Measurements from ENCODE around the gene OAS3.

Gene OAS3

GRCh38 chr12:113000433-113000832 lies 62.2 kb downstream of the OAS3 start:
- ATAC-seq (ENCODE audit: insufficient read depth, low read depth) = no peak
- no peak overlapping the region for H3K27ac ChIP-seq (ENCODE audit: low read length)
- H3K27me3 ChIP-seq (ENCODE audit: insufficient read depth, low read length, poor library complexity) = no peaks in the 10 kb centered on the region
- TF ChIP-seq EZH2 (IDR thresholded peaks at IDR 0.05; ENCODE audit: borderline replicate concordance, low read depth, low read length, severe bottlenecking) (no peak), CTCF (IDR thresholded peaks at IDR 0.05; ENCODE audit: borderline replicate concordance, extremely low read depth, low read length, poor library complexity, severe bottlenecking) (no peak)
- DNase-seq = no peak
- no peaks in the 10 kb centered on the region for H4K20me1 ChIP-seq (ENCODE audit: insufficient read depth, low read length)
- no peak overlapping the region for H2AFZ ChIP-seq (ENCODE audit: low read depth, low read length)
- H3K4me3 ChIP-seq (ENCODE audit: low read depth in 1 of 2, low read length in 2 of 2) = no peak overlapping the region
- peaks cover 24% of the 10 kb centered on the region for H3K36me3 ChIP-seq (ENCODE audit: insufficient read depth, low read length)
- no peak overlapping the region for H3K9ac ChIP-seq (ENCODE audit: low read depth, low read length)
- no peaks in the 10 kb centered on the region for H3K79me2 ChIP-seq (ENCODE audit: insufficient read depth, low read length)
- peaks cover 6% of the 10 kb centered on the region for H3K9me3 ChIP-seq (ENCODE audit: insufficient read depth, low read length, severe bottlenecking)
- H3K4me2 ChIP-seq (ENCODE audit: insufficient read depth, low read length) = no peak overlapping the region
- H3K4me1 ChIP-seq (ENCODE audit: insufficient read depth, low read length) = no peaks in the 10 kb centered on the region

- DNase-seq (no peak), ATAC-seq (ENCODE audit: insufficient read depth, low read depth) (no peak)
Measured at GRCh38 chr12:113002155-113002554, 63.9 kb downstream of the OAS3 start.

GRCh38 chr12:113002676-113003075 lies 64.4 kb downstream of the OAS3 start:
- H3K9me3 ChIP-seq (ENCODE audit: insufficient read depth, low read length, severe bottlenecking) = peaks cover 6% of the 10 kb centered on the region
- no peak for TF ChIP-seq CTCF (IDR thresholded peaks at IDR 0.05; ENCODE audit: borderline replicate concordance, extremely low read depth, low read length, poor library complexity, severe bottlenecking)
- no peak for TF ChIP-seq EZH2 (IDR thresholded peaks at IDR 0.05; ENCODE audit: borderline replicate concordance, low read depth, low read length, severe bottlenecking)
- DNase-seq (no peak), ATAC-seq (ENCODE audit: insufficient read depth, low read depth) (no peak)
- H3K79me2 ChIP-seq (ENCODE audit: insufficient read depth, low read length) = no peaks in the 10 kb centered on the region
- H3K36me3 ChIP-seq (ENCODE audit: insufficient read depth, low read length) = peaks cover 21% of the 10 kb centered on the region
- no peak overlapping the region for H2AFZ ChIP-seq (ENCODE audit: low read depth, low read length)
- H3K27me3 ChIP-seq (ENCODE audit: insufficient read depth, low read length, poor library complexity) = no peaks in the 10 kb centered on the region
- no peaks in the 10 kb centered on the region for H3K4me1 ChIP-seq (ENCODE audit: insufficient read depth, low read length)
- no peak overlapping the region for H3K9ac ChIP-seq (ENCODE audit: low read depth, low read length)
- no peak overlapping the region for H3K27ac ChIP-seq (ENCODE audit: low read length)
- H3K4me2 ChIP-seq (ENCODE audit: insufficient read depth, low read length) = no peak overlapping the region
- no peak overlapping the region for H3K4me3 ChIP-seq (ENCODE audit: low read depth in 1 of 2, low read length in 2 of 2)
- H4K20me1 ChIP-seq (ENCODE audit: insufficient read depth, low read length) = no peaks in the 10 kb centered on the region

More at GRCh38 chr12:113002155-113002554, 63.9 kb downstream of the OAS3 start:
- TF ChIP-seq EZH2 (IDR thresholded peaks at IDR 0.05; ENCODE audit: borderline replicate concordance, low read depth, low read length, severe bottlenecking) (no peak), CTCF (IDR thresholded peaks at IDR 0.05; ENCODE audit: borderline replicate concordance, extremely low read depth, low read length, poor library complexity, severe bottlenecking) (no peak)
- H3K79me2 ChIP-seq (ENCODE audit: insufficient read depth, low read length) = no peaks in the 10 kb centered on the region
- H3K9ac ChIP-seq (ENCODE audit: low read depth, low read length) = no peak overlapping the region
- peaks cover 24% of the 10 kb centered on the region for H3K36me3 ChIP-seq (ENCODE audit: insufficient read depth, low read length)
- peaks cover 6% of the 10 kb centered on the region for H3K9me3 ChIP-seq (ENCODE audit: insufficient read depth, low read length, severe bottlenecking)
- H3K27ac ChIP-seq (ENCODE audit: low read length) = no peak overlapping the region
- no peak overlapping the region for H3K4me3 ChIP-seq (ENCODE audit: low read depth in 1 of 2, low read length in 2 of 2)
- no peaks in the 10 kb centered on the region for H3K4me1 ChIP-seq (ENCODE audit: insufficient read depth, low read length)
- no peaks in the 10 kb centered on the region for H4K20me1 ChIP-seq (ENCODE audit: insufficient read depth, low read length)
- no peaks in the 10 kb centered on the region for H3K27me3 ChIP-seq (ENCODE audit: insufficient read depth, low read length, poor library complexity)
- H3K4me2 ChIP-seq (ENCODE audit: insufficient read depth, low read length) = no peak overlapping the region
- no peak overlapping the region for H2AFZ ChIP-seq (ENCODE audit: low read depth, low read length)

GRCh38 chr12:113003636-113004035 lies 65.4 kb downstream of the OAS3 start:
- no peaks in the 10 kb centered on the region for H3K4me1 ChIP-seq (ENCODE audit: insufficient read depth, low read length)
- no peak overlapping the region for H3K9ac ChIP-seq (ENCODE audit: low read depth, low read length)
- ATAC-seq (ENCODE audit: insufficient read depth, low read depth) (no peak), DNase-seq (no peak)
- H3K27ac ChIP-seq (ENCODE audit: low read length) = no peak overlapping the region
- peaks cover 1% of the 10 kb centered on the region for H3K9me3 ChIP-seq (ENCODE audit: insufficient read depth, low read length, severe bottlenecking)
- peaks cover 13% of the 10 kb centered on the region for H3K36me3 ChIP-seq (ENCODE audit: insufficient read depth, low read length)
- no peak for TF ChIP-seq CTCF (IDR thresholded peaks at IDR 0.05; ENCODE audit: borderline replicate concordance, extremely low read depth, low read length, poor library complexity, severe bottlenecking)
- TF ChIP-seq EZH2 (IDR thresholded peaks at IDR 0.05; ENCODE audit: borderline replicate concordance, low read depth, low read length, severe bottlenecking) = no peak
- H3K27me3 ChIP-seq (ENCODE audit: insufficient read depth, low read length, poor library complexity) = no peaks in the 10 kb centered on the region
- H3K79me2 ChIP-seq (ENCODE audit: insufficient read depth, low read length) = no peaks in the 10 kb centered on the region
- H3K4me2 ChIP-seq (ENCODE audit: insufficient read depth, low read length) = no peak overlapping the region
- no peak overlapping the region for H2AFZ ChIP-seq (ENCODE audit: low read depth, low read length)
- no peaks in the 10 kb centered on the region for H4K20me1 ChIP-seq (ENCODE audit: insufficient read depth, low read length)
- H3K4me3 ChIP-seq (ENCODE audit: low read depth in 1 of 2, low read length in 2 of 2) = no peak overlapping the region

Data from DND-41 (cell line).